Measurements from ENCODE around the gene TNNC2.
"Not testable (repeated sequence)": the region's sequence is repeated elsewhere in the genome, so short reads cannot be mapped to it uniquely, and the experiment has no call there.

The TNNC2 gene

DNA sequence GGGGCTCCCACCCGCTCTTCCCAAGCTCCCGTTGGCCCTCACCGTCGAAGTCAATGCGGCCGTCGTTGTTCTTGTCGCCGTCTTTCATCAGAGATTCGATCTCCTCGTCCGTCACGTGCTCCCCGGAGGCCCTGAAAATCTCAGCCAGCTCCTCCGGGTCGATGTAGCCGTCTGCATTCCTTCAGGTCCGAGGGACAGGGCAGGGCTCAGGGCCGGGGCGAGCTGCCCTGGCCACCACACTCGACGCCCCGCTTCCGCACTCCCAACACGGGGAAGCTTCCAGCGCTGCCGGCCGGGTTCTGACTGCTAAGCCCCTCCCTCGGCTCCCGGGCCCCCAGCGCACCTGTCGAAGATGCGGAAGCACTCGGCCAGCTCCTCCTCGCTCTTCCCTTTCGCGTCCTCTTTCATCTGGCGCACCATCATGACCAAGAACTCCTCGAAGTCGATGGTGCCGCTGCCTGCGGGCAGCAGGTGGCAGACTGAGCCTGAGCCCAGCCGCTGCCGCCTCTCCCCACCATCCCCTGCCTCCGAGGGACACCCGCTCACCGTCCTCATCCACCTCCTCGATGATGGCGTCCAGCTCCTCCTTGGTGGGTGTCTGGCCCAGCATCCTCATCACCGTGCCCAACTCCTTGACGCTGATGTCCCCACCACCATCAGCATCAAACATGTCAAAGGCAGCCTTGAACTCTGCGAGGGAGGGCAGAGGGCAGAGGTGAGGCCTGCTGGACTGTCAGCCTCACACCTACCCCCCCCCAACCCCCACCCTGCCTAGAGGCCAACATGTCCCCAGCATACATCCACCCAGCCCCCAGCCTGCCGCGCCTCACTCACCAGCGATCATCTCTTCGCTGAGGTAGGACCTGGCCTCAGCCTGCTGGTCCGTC, 2.9 kb downstream of the TNNC2 start:
- peak in 3 of 56 donors; percentile 12 to 19 (median 17) for DNase-seq

DNA sequence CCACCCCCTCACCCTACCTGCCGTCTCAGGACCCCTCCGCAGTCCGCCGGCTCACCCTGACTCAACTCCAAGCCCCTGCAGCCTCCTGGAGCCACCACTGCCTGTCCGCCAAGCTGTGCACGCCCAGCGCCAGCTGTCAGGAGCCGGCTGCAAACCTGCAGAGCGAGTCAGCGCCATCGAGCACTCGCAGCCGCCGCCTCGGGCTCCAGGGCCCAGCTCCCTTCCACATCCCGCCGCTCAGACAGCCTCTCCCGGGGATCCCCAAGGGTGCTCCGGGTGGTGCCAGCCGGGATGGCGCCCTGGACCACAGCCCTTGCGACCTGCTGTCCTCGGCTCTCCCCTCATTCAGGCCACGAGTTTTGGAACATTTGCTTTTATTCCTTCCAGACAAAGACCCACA, 4.3 kb downstream of the TNNC2 start:
- DNase-seq: peak in 4 of 56 donors; percentile 6 to 21 (median 14)

DNA sequence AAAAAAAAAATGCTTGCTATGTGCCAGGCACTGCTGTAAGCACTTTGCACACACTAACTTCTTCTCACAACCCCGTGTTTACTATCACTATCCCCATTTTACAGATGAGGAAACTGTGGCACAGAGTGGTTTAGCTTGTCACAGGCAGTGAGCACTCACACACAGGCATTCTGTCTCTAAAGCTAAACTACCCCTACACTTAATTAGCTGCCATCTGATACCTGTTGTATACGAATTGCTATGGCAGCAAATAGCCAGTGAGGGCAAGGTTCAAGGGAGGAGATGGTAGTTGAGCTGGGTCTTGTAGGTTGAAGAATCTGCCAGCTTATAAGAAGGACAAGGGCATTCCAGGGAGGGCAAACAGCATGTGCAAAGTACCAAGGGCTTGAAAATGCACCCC, 5.2 kb downstream of the TNNC2 start:
- DNase-seq: no peak

DNA sequence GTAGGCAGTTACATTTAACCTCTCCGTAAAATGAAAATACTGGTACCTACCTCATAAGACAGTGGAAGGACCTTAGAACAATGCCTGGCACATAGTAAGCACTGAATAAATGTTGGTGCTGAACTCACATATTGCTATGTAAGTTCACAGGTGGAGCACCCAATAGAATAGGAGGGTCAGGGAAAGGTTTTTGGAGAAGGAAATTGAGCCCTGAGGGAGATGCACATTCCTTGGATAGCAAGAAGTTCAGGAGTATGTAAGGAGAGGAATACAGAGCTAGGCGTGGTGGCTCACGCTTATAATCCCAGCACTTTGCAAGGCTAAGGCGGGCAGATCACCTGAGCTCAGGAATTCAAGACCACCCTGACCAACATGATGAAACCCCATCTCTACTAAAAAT, 7.6 kb downstream of the TNNC2 start:
- DNase-seq: no peak

DNA sequence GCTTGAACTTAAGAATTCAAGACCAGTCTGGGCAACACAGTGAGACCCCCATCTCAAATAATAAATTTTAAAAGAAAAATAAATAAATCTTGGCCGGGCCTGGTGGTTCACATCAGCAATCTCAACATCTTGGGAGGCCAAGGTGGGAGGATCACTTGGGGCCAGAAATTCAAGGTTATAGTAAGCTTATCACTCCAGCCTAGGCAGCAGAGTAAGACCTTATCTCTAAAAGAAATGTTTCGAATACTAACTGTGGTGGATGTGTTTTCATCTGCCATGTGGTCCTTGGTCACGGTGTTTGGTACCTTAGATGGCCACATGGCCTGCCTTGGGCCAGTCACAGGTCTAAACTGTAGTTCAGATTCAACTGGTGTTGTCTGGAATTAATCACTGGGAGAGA, 8.9 kb downstream of the TNNC2 start:
- no peak for DNase-seq

DNA sequence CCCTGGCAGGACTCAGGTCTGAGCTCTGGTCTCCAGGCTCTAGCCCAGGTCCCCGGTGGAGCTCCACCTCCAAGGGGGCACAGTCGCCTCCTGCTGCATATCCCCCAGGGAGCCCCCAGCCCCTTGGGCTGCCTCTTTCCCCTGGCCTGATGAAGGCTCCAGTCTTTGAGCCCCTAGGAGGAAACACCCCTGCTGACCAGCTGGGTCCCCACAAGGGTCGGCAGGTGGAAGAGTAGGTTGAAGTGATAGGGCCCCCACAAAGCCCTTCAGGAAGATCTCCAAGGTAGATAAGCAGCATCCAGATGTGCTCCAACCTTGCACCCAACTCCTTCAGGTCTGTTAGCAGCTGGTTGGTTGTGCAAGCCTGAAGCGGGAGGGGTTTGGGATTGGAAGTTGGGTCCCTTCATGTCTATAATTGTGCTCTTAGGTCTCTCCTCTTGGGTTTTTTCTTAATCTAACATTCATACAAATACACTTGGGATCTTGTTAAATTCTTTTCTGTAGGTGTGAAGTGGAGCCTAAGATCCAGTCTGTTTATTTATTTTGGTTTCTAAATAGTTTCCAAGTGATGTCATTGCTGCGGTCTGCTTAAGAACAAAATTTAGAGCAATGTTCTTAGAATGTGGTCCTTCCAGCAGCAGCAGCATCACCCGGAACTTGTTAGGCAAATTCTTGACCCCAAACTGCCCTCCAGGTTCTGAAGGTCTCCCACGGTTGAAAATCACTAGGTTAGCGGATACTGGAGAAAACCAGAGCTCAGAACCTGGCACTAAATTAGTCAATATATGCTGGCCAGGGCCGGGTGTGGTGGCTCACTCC, 9.5 kb downstream of the TNNC2 start:
- no peak for DNase-seq

DNA sequence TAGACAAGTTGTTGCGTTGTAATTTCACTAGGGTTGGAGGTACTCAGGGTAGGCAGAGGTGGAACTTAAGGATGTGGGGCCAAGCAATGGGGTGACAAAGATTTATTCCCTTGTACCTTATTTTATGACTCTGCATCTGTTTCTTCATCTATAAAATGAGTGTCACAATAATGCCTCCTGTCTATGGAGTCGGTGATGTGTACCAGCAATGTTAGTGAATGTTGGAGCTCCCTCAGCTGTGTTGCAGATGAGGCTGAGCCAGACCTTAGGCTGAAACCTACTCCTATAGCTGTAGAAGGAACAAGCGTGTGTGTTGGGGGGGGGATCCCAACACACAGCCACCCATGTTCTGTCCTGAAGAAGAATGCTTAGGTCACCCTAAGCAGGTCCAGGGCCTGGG, 10.2 kb downstream of the TNNC2 start:
- DNase-seq: no peak

DNA sequence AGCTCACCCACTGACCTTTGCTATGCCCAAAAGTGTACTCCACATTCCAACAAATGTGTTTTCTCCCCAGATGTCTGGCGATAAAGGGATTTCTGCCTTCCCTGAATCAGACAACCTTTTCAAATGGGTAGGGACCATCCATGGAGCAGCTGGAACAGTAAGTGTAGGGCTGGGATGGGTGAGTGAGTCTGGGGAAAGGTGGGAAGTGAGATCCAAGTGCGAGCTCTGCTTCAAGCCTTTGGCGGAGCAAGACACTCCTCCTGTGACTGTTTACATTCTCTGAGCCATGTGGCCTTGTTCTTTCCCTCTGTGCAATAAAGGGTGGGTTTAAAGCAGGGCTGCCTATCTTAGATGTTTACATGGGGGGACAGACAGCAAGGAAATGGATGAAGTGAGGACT, 12.8 kb downstream of the TNNC2 start:
- no peak for DNase-seq

DNA sequence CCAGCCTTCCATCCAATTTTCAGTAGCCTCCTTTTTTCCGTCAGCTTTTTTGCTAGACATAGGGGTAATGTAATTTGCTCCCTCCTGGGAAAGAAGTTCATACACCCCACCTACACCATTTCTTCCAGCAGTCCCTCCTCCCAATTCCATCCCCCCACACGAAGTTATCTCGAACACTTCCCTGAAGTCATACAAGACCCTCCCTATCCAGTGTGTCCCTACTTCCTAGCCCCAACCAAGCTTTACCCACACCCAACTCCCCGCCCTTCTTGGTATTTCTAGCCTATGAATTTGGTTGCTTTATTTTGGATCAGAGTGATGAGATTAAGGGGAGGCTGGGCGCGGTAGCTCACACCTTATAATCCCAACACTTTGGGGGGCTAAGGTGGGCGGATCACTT, 13.6 kb downstream of the TNNC2 start:
- DNase-seq: no peak

DNA sequence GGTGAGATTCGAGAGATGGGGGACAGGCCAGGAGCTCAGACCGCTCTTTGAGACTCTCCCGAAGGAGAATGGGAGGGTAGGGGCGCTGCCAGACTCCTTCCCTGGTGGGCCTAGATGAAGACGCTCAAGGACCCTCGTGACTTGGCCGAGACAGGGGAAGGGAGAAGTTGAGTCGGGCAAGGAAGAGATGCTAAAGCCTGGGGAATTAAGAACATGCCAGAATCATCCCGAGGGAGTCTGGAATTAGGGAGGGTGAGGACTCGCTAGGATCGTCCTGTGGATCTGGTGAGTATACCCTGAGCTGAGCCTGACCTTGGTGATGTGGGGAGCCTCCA, 14.1 kb downstream of the TNNC2 start:
- DNase-seq: no peak

DNA sequence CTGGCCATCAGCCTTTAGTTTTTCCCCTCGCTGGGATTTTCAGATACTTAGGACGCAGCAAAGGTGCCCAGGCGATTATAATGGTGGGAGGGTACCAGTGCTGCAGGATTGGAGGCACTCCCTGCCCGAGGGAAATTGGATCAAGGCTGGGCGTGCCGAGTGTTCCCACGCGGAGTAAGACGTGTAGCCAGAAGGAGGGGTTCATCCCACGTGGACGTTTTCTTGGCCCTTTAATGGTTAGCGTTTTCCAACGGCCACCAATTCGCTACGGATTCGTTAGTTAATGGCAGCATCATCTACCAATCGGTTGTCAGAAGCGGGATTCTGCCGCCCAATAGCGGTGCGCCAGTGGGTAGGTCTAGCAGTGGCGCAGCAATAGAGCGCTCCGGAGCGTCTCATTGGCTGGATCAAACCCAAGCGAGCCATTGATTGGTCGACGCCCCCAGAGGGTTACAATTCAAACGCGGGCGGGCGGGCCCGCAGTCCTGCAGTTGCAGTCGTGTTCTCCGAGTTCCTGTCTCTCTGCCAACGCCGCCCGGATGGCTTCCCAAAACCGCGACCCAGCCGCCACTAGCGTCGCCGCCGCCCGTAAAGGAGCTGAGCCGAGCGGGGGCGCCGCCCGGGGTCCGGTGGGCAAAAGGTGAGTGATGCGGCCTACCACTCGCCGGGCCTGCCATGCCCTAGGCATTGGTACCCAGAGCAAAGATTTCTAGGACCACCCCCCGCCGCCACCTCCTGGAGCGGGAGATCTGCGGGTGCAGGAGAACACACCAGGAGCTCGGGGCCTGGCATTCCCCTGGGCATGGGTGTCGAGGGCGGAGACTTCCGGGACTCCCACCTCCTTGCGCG, 14.7 kb downstream of the TNNC2 start, which contains the start of gene UBE2C:
Gene UBE2C, plus strand, starts transcription at position 488 of the 849 bp plus-strand sequence. Its CDS starts 52 bp downstream, at position 540.
- peak; percentile 79 to 99 (median 96) for DNase-seq

DNA sequence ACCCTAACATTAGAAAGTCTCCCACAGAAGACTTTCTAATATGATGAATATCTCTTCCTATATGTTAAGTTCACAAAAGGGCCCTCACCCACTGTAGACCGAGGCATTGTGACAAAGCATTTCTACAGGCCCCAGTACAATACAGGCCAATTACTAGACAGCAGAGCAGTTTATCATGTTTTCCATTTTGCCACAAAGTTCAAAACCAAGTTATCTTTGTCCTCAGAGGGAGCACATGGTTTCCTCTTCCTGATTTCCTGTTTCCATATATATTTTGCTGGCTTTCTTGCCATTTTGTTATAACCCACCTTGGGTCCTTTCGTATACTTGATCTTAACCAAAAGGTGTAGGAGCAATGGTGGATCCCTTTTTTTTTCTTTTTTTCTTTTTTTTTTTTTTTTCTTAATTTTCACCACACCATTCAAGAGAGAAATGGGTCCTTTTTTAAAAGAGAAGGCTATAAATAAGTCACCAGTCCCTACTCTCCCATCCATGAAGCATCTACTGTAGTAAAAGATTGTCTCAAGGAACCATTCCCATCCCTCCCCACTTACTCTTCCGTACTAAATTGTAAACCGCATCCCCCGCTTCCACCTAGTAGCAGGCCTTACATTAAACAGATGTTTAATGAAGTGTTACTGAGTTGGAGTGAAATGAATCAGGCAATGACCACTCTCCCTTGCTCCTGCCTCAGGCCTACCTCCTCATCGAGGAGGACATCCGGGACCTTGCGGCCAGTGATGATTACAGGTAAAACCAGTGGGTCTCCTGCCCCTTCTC, 16.7 kb downstream of the TNNC2 start:
- DNase-seq: no peak

DNA sequence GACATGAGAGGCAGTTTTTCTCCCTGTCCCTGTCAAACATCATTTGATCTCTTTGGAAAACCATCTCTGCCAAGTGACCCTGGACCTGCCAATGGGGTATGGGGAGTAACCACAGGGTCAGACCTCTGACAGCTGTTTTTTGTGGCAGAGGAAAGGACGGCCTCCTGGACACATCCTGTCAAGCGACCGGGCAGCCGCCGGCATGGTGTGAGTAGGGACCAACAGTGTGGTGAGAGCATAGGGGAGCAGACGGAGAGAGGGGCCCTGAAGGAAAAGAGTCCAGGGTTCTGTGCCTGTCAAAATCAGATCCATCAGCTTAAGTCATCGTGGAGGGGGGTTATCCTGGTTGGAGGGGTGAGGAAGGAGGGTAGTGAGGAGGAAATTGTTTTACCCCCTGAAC, 25.3 kb downstream of the TNNC2 start:
- DNase-seq: no peak

DNA sequence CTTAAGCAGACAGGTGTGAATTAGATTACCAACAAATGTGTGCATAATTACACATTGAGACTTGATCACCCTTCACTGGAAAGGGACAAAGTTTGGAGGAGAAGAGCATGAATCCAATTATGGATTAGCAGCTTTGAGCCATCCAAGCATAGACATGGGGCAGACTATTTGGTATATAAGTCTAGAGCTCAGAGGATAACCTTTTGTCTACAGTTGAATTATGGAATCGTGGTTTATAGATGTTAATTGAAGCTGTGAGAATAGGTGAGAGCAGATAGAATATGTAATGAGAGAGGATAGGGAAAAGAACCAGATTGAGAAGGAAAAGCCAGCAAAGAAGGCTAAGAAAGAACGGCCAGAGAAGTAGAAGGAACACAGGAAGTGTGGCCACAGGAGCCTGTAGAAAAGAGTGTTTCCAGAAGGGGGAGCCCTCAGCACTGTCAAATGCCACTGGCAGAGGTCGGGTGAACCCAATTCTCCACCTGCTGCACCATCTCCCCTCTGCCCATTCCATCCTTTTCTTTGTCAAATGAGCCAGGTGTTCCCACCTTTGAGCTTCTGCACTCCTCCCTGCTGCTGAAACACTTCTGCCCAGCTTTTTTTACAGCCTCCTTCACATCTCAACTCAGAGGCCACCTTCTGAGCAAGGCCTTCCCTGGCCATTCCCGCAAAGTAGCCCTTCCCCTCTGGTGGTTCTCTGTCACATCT, 28.0 kb downstream of the TNNC2 start:
- peak in 26 of 56 donors; percentile 2 to 52 (median 8) for DNase-seq

DNA sequence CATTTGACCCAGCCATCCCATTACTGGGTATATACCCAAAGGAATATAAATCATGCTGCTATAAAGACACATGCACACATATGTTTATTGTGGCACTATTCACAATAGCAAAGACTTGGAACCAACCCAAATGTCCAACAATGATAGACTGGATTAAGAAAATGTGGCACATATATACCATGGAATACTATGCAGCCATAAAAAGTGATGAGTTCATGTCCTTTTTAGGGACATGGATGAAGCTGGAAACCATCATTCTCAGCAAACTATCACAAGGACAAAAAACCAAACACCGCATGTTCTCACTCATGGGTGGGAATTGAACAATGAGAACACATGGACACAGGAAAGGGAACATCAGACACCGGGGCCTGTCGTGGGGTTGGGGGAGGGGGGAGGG, 29.2 kb downstream of the TNNC2 start:
- not testable (repeated sequence) for DNase-seq

DNA sequence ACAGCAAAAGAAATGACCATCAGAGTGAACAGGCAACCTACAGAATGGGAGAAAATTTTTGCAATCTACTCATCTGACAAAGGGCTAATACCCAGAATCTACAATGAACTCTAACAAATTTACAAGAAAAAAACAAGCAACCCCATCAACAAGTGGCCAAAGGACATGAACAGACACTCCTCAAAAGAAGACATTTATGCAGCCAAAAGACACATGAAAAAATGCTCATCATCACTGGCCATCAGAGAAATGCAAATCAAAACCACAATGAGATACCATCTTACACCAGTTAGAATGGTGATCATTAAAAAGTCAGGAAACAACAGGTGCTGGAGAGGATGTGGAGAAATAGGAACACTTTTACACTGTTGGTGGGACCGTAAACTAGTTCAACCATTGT, 29.6 kb downstream of the TNNC2 start:
- not testable (repeated sequence) for DNase-seq

DNA sequence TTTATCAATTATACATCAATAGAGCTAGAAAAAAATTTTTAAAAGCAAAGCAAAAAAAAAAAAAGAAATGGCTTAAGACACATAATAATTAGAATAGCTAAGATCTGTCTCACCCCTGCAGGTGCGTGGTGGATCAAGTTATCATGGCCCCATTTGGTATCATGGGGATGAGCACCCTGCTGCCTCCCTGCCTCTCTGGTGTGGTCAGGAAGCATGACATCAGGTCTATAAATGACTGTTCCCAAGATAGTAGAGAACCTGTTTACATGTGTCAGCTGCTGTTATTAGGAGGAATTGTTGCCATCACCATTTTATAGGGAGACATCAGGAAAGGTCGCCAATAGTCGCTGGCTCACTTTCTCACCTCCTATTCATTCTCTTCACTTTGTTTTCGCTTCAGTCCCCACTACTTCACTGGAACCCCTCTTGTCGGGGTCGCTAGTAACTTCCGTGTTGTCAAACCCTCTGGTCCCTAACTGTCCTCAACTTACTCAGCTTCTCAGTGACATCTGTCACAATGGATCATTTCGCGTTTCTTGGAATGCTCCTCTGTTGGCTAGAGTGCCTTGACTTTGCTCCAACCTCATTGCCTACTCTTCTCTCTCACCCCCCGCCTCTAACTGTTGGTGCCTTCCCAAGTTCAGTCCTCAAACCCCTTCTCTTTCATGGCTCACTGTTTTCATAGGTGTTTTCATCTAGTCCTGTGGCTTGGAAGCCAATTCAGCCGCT, 30.6 kb downstream of the TNNC2 start:
- DNase-seq: no peak

DNA sequence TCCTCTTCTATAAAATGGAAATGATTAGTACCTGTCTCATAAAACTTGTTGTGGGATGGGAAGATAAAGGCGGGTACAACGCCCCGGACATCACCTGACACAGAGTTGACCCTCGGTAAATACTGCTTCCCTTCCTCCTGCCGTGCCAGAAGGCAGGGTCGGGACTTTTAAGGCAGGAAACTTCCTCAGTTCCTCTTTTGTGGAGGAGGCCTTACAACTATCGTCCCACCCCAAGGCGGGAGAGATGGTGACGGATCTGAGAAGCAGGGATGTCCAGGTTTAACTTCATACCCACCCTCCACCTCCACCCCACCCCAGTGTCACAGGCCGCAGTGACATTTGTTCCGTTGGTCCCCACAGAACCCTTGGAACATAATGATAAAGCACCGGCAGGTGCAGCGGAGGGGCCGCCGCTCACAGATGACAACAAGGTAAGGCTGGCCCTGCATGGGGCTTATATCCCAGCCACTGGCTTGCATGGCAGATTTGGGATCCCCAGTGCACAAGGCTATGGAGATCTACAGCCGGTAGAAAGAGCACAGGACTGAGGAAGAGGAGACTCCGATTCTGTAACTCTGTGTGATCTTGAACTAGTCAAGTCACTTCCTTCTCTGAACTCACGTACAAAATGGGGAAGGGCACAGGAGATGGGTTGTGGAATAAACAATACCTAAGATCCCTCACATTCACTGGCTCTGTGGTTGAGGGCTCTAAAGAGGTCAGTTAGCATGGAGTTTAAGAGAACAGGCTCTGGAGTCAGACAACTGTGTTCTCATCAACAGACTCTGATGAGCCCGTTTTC, 34.6 kb downstream of the TNNC2 start:
- DNase-seq: peak in 5 of 56 donors; percentile 1 to 25 (median 19)
